Epithelial cell of proximal tubule (primary cell): ENCODE results near the gene PLB1. TPM values are rescaled to one million over a fixed set of nuclear protein-coding genes. Genes with fewer than 3 reads are reported as not detected.

Source experiments
- DNase-seq: peaks from one replicate; pipeline ENCODE4 v3.0.0-alpha.2; 2011; ENCODE audit warnings: low read depth
- H3K4me3 ChIP-seq: 2 replicates; pipeline ENCODE4 v1.5.1; 2011; ENCODE audit warnings: low read depth, mild to moderate bottlenecking, low read length
- total RNA-seq: library from RNA; depleted of rRNA; stranded (reverse); fragments of >200 nt; gene quantifications from 2 replicates; pipeline ENCODE4 v1.2.3, GENCODE V29; 2015
- TF ChIP-seq, protein P1 (sequence below): conservative IDR thresholded peaks from 2 replicates; pipeline ENCODE4 v1.5.1; 2012; ENCODE audit warnings: low read depth, mild to moderate bottlenecking, low read length

The PLB1 gene
- total RNA-seq, 1 donor from 2014 or later = 2.1 TPM

DNA sequence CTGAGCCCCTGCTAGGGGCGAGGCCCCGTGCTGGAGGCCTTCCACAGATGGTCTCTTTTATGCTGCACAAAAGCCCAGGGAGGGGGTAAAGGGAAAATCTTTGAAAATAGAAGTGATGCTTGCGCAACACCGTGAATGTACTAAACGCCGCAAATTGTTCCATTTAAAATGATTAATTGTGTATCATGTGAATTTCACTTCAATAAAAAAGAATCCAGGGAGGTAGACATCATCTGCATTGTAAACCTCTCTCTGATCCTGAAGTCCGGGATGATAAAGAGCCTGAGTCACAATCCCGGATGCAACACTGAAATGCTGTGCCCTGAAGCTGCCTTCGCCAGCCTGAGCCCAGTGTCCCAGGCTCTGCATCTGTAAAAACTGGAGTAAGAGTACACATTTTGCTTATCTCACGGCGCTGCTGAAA is 148.1 kb downstream of the PLB1 start:
- TF ChIP-seq, protein P1, sequence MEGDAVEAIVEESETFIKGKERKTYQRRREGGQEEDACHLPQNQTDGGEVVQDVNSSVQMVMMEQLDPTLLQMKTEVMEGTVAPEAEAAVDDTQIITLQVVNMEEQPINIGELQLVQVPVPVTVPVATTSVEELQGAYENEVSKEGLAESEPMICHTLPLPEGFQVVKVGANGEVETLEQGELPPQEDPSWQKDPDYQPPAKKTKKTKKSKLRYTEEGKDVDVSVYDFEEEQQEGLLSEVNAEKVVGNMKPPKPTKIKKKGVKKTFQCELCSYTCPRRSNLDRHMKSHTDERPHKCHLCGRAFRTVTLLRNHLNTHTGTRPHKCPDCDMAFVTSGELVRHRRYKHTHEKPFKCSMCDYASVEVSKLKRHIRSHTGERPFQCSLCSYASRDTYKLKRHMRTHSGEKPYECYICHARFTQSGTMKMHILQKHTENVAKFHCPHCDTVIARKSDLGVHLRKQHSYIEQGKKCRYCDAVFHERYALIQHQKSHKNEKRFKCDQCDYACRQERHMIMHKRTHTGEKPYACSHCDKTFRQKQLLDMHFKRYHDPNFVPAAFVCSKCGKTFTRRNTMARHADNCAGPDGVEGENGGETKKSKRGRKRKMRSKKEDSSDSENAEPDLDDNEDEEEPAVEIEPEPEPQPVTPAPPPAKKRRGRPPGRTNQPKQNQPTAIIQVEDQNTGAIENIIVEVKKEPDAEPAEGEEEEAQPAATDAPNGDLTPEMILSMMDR = no peak
- H3K4me3 ChIP-seq = no peak overlapping the region
- no peak for DNase-seq

DNA sequence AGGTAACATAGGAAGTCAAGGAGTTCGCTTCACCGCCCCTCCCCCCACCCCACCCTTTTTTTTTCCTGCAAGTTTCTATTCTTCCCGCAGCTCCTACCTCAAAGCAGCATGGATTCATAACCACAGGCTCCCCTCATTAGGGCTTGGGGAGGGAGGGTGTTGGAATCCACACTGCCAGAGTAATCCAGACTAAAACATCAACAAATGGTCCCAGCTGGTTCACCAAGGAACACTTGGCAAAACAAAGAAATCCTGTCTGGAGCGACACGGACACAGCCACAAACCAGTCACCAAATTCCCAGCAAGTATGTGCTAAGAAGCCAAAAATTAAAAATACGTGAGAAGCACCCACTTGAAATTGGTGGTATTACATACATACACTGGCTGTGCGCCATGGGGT is 148.9 kb downstream of the PLB1 start:
- no peak for DNase-seq
- TF ChIP-seq, protein P1 = no peak
- no peak overlapping the region for H3K4me3 ChIP-seq

DNA sequence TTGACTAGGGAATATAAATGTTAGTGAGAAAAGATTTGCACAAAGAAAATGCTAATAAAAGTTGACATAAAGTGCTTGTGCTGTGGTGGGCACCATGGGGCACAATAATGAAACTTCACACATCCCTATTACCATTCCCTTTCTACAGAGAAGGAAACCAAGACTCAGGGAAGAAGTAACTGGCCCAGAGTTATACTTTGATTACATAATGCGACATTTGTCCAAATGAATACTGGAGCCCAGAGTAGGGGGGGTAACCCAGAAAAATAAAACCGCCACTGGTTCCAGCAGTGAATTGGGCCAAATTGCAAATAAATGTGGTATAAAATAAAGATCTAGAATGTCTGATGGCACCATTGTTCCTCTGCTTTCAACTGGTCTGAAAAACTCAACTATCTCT is 149.7 kb downstream of the PLB1 start:
- DNase-seq = no peak
- H3K4me3 ChIP-seq = no peak overlapping the region
- TF ChIP-seq, protein P1 = no peak

DNA sequence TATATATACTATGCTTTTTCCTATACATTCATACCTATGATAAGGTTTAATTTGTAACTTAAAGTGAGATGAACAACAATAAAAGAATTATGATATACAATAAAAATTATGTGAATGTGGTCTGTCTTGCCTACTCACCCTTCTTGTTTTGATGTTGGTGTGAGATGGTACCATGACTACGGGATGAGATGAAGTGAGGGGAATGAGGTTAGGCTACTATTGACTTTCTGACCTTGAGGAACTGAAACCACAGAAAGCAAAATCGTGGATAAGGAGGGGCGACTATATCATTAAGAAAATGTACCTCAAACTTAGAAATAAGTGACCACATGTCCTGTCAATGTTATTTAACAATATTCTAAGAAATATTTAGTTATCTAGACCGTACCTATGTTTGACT is 151.8 kb downstream of the PLB1 start:
- TF ChIP-seq, protein P1 = no peak
- H3K4me3 ChIP-seq = no peak overlapping the region
- no peak for DNase-seq

DNA sequence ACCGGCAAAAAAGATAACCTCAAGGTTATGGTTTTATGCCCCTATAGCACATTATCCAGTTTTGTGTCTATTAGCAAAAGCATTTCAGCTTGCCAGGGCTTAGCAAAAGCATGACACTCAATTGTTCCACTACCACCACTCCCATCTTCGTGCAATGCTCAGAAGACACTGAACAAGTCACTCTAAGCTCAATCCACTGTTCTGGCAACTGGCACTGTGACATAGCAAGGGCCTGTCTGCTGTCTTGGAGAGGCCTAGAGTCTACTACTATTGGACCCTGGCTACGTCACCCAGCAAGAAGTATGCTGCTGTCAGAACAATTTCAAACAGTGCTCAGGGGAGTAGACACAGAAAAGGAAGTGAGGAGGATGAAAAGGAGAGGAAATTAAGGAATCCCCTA is 152.3 kb downstream of the PLB1 start:
- TF ChIP-seq, protein P1 = no peak
- no peak overlapping the region for H3K4me3 ChIP-seq
- DNase-seq = no peak

DNA sequence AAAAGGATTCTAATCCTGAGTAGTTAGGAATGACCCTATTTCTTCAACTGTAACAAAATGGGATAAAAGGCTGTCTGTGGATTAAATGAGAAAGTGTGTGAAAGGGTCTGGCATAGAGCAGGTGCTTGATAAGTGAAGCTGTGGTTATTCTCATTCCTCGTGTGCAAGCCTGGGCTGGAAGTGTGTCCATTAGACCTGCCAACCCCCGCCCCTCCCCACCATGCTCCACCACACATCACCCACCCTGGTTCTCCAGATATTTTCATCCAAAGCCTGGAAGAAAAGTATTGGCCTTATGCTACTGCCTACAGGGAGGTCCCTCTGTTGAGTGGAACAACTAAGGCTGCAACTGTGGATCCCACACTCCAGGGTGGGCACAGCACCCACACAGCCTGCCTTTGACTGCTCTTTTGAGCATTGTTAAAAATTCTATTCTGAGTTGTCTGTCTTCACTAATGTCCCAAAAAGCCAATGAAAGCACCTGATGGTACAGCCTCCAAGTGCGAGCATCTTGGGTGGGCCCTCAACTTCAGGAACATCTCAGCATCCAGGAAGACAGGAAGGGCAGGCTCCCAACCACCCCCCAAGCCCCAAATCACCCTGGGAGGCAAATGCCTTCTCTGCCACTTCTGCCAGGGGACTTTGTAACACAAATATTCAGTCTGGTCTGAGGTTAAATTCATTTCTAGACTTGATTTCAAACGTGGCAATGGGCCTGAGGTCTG is 153.0 kb downstream of the PLB1 start:
- DNase-seq = no peak
- H3K4me3 ChIP-seq = no peak overlapping the region
- TF ChIP-seq, protein P1 = no peak

DNA sequence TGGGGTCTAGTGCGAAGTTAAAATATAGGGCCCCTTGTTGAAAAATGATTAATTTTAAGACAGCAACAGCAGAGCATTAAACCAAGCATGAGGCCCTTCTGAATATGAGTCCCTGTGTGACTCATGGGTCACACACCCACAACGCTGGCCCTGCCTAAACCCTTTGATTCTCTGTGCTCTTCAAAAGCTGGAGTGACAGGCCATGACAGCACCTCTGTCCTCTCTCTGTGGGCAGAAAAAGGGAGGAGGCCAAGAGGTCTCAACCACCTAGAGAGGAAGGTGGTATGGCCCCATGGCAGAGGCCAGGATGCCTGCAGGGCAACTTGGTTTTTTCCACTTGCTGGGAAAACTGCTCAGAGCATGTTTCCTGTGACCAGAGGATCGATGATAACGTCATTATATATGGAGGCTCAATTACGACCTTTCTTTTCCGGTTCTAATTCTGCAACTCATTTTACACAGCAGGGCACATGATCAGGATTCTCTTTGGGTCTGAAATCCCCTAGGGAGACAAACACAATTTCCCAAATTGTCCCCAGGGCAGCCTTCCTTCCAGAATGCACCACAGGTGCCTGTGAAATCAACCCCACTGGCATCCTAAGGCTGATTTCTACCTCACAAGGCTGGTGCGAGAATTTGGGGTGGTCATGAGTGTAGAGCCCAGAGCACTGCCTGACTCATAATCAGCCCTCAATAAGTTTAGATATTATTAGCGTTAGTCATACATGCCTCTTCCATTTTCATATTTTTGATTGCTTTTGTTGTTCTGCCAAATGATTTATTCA is 153.8 kb downstream of the PLB1 start:
- TF ChIP-seq, protein P1 = no peak
- no peak overlapping the region for H3K4me3 ChIP-seq
- no peak for DNase-seq
